Endothelial cell of umbilical vein (primary cell): ENCODE data around the gene FOXJ3.

Experiments used
- EZH2 ChIP-seq: IDR thresholded peaks from 2 replicates; pipeline ENCODE4 v1.6.1; 2012; ENCODE audit warnings: borderline replicate concordance, low read depth, mild to moderate bottlenecking, moderate library complexity, low read length, inconsistent platforms; ENCODE audit not compliant: severe bottlenecking
- POLR2AphosphoS5 ChIP-seq: IDR thresholded peaks from 2 replicates; pipeline ENCODE4 v1.6.1; 2012; ENCODE audit warnings: low read depth, mild to moderate bottlenecking, control low read depth, low read length, moderate library complexity; ENCODE audit not compliant: insufficient read depth
- TF ChIP-seq, protein P1 (sequence below), 2 donors: IDR thresholded peaks; 1 replicate in 1 of 2; 2 replicates in 1 of 2; pipeline ENCODE4 v1.5.1; 2011; ENCODE audit warnings: low read length in 2 of 2, mild to moderate bottlenecking in 2 of 2, moderate library complexity in 2 of 2, control low read depth in 1 of 2, inconsistent platforms in 1 of 2, low read depth in 1 of 2; ENCODE audit not compliant: insufficient read depth in 1 of 2; ENCODE audit errors: extremely low read depth in 1 of 2

DNA sequence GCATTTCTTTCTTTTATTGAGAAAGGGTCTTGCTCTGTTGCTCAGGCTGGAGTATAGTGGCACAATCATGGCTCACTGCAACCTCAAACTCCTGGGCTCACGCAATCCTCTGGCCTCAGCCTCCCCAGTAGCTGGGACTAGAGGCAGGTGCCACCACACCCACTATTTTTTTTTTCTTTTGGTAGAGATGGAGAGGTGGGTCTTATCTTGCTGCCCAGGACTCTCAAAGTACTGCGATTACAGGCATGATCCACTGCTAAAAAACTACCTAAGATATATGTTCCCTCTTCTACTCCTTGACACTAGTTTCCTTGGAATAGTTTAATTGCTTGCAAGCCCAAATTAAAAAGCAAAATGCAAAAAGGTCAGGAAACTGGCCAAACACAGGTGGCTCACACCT, 113.6 kb downstream of the FOXJ3 start:
- TF ChIP-seq, protein P1, sequence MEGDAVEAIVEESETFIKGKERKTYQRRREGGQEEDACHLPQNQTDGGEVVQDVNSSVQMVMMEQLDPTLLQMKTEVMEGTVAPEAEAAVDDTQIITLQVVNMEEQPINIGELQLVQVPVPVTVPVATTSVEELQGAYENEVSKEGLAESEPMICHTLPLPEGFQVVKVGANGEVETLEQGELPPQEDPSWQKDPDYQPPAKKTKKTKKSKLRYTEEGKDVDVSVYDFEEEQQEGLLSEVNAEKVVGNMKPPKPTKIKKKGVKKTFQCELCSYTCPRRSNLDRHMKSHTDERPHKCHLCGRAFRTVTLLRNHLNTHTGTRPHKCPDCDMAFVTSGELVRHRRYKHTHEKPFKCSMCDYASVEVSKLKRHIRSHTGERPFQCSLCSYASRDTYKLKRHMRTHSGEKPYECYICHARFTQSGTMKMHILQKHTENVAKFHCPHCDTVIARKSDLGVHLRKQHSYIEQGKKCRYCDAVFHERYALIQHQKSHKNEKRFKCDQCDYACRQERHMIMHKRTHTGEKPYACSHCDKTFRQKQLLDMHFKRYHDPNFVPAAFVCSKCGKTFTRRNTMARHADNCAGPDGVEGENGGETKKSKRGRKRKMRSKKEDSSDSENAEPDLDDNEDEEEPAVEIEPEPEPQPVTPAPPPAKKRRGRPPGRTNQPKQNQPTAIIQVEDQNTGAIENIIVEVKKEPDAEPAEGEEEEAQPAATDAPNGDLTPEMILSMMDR (IDR thresholded peaks at IDR 0.05; ENCODE audit: extremely low read depth in 1 of 2, insufficient read depth in 1 of 2, low read depth in 1 of 2, low read length in 2 of 2) = no peak
- TF ChIP-seq EZH2 (no peak), POLR2AphosphoS5 (no peak)
